ENCODE results near the gene EDIL3.

DNA sequence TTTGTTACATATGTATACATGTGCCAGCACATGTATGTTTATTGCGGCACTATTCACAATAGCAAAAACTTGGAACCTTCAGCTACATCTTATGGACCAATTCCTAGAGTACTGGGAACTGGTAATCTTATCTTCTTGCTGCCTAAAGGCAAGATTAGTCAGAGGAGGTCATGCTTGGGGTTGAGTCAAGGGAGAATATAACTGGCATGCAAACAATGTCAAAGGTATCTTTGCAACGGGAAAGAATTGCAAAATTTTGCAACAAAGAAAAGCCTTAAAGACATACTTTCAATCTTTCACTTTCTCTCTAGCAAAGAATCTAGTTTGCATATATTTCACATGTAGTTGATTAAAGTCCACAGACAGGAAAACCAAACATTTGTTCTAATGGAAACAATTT, 145.2 kb downstream of the EDIL3 start:
- TF ChIP-seq, protein P1, sequence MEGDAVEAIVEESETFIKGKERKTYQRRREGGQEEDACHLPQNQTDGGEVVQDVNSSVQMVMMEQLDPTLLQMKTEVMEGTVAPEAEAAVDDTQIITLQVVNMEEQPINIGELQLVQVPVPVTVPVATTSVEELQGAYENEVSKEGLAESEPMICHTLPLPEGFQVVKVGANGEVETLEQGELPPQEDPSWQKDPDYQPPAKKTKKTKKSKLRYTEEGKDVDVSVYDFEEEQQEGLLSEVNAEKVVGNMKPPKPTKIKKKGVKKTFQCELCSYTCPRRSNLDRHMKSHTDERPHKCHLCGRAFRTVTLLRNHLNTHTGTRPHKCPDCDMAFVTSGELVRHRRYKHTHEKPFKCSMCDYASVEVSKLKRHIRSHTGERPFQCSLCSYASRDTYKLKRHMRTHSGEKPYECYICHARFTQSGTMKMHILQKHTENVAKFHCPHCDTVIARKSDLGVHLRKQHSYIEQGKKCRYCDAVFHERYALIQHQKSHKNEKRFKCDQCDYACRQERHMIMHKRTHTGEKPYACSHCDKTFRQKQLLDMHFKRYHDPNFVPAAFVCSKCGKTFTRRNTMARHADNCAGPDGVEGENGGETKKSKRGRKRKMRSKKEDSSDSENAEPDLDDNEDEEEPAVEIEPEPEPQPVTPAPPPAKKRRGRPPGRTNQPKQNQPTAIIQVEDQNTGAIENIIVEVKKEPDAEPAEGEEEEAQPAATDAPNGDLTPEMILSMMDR (IDR thresholded peaks at IDR 0.05): no peak
- no peak for TF ChIP-seq POLR2A (IDR thresholded peaks at IDR 0.05)

Measured in lower leg skin (tissue), 3 donors.